ENCODE results near the gene USP54.

DNA sequence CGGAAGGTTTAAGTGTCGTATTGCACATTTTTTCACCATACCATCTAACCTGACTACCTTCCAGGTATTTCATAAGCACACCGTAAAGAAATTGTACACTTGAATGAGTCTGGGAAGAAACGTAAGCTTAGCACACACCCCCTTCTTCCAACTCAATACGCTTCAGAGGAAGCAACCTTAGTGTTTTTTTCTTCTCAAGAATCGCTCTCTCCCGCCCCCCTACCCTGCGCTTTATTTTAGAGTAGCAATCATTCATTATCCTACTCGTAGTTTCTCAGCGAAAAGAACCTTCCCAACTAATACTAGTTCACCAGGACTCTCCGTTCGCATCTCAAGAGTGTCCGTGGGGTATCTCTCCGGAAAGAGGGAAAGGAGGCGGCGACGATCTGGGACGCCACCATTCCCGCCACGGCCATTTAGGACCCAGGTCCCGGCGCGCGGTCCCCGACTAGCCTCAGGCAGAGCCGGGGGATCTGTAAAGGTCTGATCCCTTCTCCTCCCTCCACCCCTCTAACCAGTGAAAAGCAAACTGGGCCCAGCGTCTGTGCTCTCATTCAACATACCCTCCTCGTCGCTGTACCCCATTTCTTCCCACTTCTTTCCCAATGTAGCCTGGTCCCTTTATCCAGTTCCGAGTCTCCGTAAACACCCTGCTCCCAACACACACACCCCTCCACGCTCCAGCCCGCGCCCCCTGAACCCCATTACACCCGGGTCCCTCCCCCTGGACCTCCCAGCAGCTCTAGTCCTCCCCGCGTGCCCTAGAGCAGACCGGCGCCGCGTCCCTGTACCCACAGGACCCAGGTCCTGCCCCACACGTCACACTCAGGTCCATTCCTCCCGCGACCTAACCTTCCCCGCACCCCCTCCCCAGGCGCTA is 34.1 kb upstream of the USP54 start:
- TF ChIP-seq, protein P1, sequence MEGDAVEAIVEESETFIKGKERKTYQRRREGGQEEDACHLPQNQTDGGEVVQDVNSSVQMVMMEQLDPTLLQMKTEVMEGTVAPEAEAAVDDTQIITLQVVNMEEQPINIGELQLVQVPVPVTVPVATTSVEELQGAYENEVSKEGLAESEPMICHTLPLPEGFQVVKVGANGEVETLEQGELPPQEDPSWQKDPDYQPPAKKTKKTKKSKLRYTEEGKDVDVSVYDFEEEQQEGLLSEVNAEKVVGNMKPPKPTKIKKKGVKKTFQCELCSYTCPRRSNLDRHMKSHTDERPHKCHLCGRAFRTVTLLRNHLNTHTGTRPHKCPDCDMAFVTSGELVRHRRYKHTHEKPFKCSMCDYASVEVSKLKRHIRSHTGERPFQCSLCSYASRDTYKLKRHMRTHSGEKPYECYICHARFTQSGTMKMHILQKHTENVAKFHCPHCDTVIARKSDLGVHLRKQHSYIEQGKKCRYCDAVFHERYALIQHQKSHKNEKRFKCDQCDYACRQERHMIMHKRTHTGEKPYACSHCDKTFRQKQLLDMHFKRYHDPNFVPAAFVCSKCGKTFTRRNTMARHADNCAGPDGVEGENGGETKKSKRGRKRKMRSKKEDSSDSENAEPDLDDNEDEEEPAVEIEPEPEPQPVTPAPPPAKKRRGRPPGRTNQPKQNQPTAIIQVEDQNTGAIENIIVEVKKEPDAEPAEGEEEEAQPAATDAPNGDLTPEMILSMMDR (IDR thresholded peaks at IDR 0.05) = no peak
- TF ChIP-seq POLR2A (IDR thresholded peaks at IDR 0.05) (no peak), POLR2AphosphoS5 (IDR thresholded peaks at IDR 0.05) (no peak)

Measured in breast epithelium (tissue), 3 donors.